ENCODE data around the gene SRD5A3.
"Not testable (repeated sequence)": the region's sequence is repeated elsewhere in the genome, so short reads cannot be mapped to it uniquely, and the experiment has no call there.

The SRD5A3 gene

GRCh38 chr4:55353228-55353747 is 7.2 kb downstream of the SRD5A3 start:
- not testable (repeated sequence) for H3K27ac ChIP-seq (ENCODE audit: insufficient read depth in 1 of 2, low read depth in 1 of 2, low read length in 2 of 2, poor library complexity in 1 of 2, severe bottlenecking in 2 of 2); H3K4me3 ChIP-seq (ENCODE audit: control insufficient read depth in 1 of 7, extremely low read depth in 1 of 7, insufficient read depth in 4 of 7, low read depth in 2 of 7, low read length in 6 of 7); H3K4me1 ChIP-seq (ENCODE audit: control extremely low read depth in 1 of 4, control insufficient read depth in 4 of 4, insufficient read depth in 4 of 4, low read length in 3 of 4); DNase-seq; H3K9me3 ChIP-seq (ENCODE audit: control extremely low read depth in 1 of 5, control insufficient read depth in 4 of 5, insufficient read depth in 2 of 5, low read depth in 1 of 5, low read length in 4 of 5); H3K27me3 ChIP-seq (replicated peaks in 2 of 5; ENCODE audit: control insufficient read depth in 4 of 5, insufficient read depth in 5 of 5, low read length in 4 of 5)
- ChIA-PET POLR2A (interaction anchor here (0.6 kb wide), 1 partner anchor 73 kb away, joined by 3 read pairs; no protein-coding TSS in a partner anchor), CTCF (interaction anchor here (0.8 to 1.7 kb wide), 3 partner anchors 9 to 38 kb away, joined by 3 to 6 read pairs (median 3); no protein-coding TSS in a partner anchor)
- peaks cover 3 to 25% (median 9%) of the 10 kb centered on the region in 4 experiments for H3K36me3 ChIP-seq (ENCODE audit: control insufficient read depth in 4 of 4, insufficient read depth in 4 of 4, low read length in 3 of 4)
- 91% methylated on average over 11 of the region's 13 CpGs for WGBS (ENCODE audit: insufficient coverage)

- ChIA-PET POLR2A (no interaction called here), CTCF (interaction anchor here (1.2 to 1.9 kb wide), 2 partner anchors 11 to 17 kb away, joined by 3 to 4 read pairs; no protein-coding TSS in a partner anchor)
- no peak overlapping the region for H3K4me3 ChIP-seq (ENCODE audit: control insufficient read depth in 1 of 7, extremely low read depth in 1 of 7, insufficient read depth in 4 of 7, low read depth in 2 of 7, low read length in 6 of 7)
- WGBS (ENCODE audit: insufficient coverage): 92% methylated on average over 8 of the region's 8 CpGs
- H3K4me1 ChIP-seq (ENCODE audit: control extremely low read depth in 1 of 4, control insufficient read depth in 4 of 4, insufficient read depth in 4 of 4, low read length in 3 of 4): peaks cover 3 to 14% (median 10%) of the 10 kb centered on the region in 4 experiments
- no peak overlapping the region for H3K27ac ChIP-seq (ENCODE audit: insufficient read depth in 1 of 2, low read depth in 1 of 2, low read length in 2 of 2, poor library complexity in 1 of 2, severe bottlenecking in 2 of 2)
- DNase-seq: no peak
- peaks cover 0 to 4% (median 0%) of the 10 kb centered on the region in 5 experiments for H3K9me3 ChIP-seq (ENCODE audit: control extremely low read depth in 1 of 5, control insufficient read depth in 4 of 5, insufficient read depth in 2 of 5, low read depth in 1 of 5, low read length in 4 of 5)
- peaks cover 3 to 27% (median 9%) of the 10 kb centered on the region in 4 experiments for H3K36me3 ChIP-seq (ENCODE audit: control insufficient read depth in 4 of 4, insufficient read depth in 4 of 4, low read length in 3 of 4)
- no peaks in the 10 kb centered on the region for H3K27me3 ChIP-seq (replicated peaks in 2 of 5; ENCODE audit: control insufficient read depth in 4 of 5, insufficient read depth in 5 of 5, low read length in 4 of 5)
Measured at GRCh38 chr4:55354648-55355047, 8.6 kb downstream of the SRD5A3 start.

GRCh38 chr4:55355555-55355954 is 9.5 kb downstream of the SRD5A3 start:
- Histone ChIP-seq H3K4me3 (ENCODE audit: control insufficient read depth in 1 of 7, extremely low read depth in 1 of 7, insufficient read depth in 4 of 7, low read depth in 2 of 7, low read length in 6 of 7) (no peak overlapping the region), H3K4me1 (ENCODE audit: control extremely low read depth in 1 of 4, control insufficient read depth in 4 of 4, insufficient read depth in 4 of 4, low read length in 3 of 4) (peaks cover 3 to 14% (median 10%) of the 10 kb centered on the region in 4 experiments), H3K9me3 (ENCODE audit: control extremely low read depth in 1 of 5, control insufficient read depth in 4 of 5, insufficient read depth in 2 of 5, low read depth in 1 of 5, low read length in 4 of 5) (peaks cover 0 to 4% (median 0%) of the 10 kb centered on the region in 5 experiments), H3K27ac (ENCODE audit: insufficient read depth in 1 of 2, low read depth in 1 of 2, low read length in 2 of 2, poor library complexity in 1 of 2, severe bottlenecking in 2 of 2) (no peak overlapping the region), H3K36me3 (ENCODE audit: control insufficient read depth in 4 of 4, insufficient read depth in 4 of 4, low read length in 3 of 4) (peaks cover 3 to 27% (median 9%) of the 10 kb centered on the region in 4 experiments), H3K27me3 (replicated peaks in 2 of 5; ENCODE audit: control insufficient read depth in 4 of 5, insufficient read depth in 5 of 5, low read length in 4 of 5) (no peaks in the 10 kb centered on the region)
- DNase-seq: no peak
- POLR2A ChIA-PET: no interaction called here
- WGBS (ENCODE audit: insufficient coverage): 44% methylated on average over 2 of the region's 6 CpGs
- CTCF ChIA-PET: interaction anchor here (1.2 to 1.9 kb wide), 3 partner anchors 10 to 18 kb away, joined by 3 to 6 read pairs (median 4); partner anchors contain the start of gene SRD5A3

GRCh38 chr4:55356991-55357461 is 11.0 kb downstream of the SRD5A3 start:
- DNase-seq: no peak
- no peak overlapping the region for H3K27ac ChIP-seq (ENCODE audit: insufficient read depth in 1 of 2, low read depth in 1 of 2, low read length in 2 of 2, poor library complexity in 1 of 2, severe bottlenecking in 2 of 2)
- peaks cover 3 to 21% (median 10%) of the 10 kb centered on the region in 4 experiments for H3K36me3 ChIP-seq (ENCODE audit: control insufficient read depth in 4 of 4, insufficient read depth in 4 of 4, low read length in 3 of 4)
- no peak overlapping the region for H3K4me3 ChIP-seq (ENCODE audit: control insufficient read depth in 1 of 7, extremely low read depth in 1 of 7, insufficient read depth in 4 of 7, low read depth in 2 of 7, low read length in 6 of 7)
- WGBS (ENCODE audit: insufficient coverage): 96% methylated on average over 5 of the region's 5 CpGs
- H3K9me3 ChIP-seq (ENCODE audit: control extremely low read depth in 1 of 5, control insufficient read depth in 4 of 5, insufficient read depth in 2 of 5, low read depth in 1 of 5, low read length in 4 of 5): peaks cover 0 to 4% (median 0%) of the 10 kb centered on the region in 5 experiments
- peaks cover 3 to 14% (median 10%) of the 10 kb centered on the region in 4 experiments for H3K4me1 ChIP-seq (ENCODE audit: control extremely low read depth in 1 of 4, control insufficient read depth in 4 of 4, insufficient read depth in 4 of 4, low read length in 3 of 4)
- ChIA-PET POLR2A (no interaction called here), CTCF (interaction anchor here (1.3 to 1.5 kb wide), 2 partner anchors 10 to 11 kb away, joined by 3 read pairs; no protein-coding TSS in a partner anchor)
- H3K27me3 ChIP-seq (replicated peaks in 2 of 5; ENCODE audit: control insufficient read depth in 4 of 5, insufficient read depth in 5 of 5, low read length in 4 of 5): no peaks in the 10 kb centered on the region

- no peak overlapping the region for H3K27ac ChIP-seq (ENCODE audit: insufficient read depth in 1 of 2, low read depth in 1 of 2, low read length in 2 of 2, poor library complexity in 1 of 2, severe bottlenecking in 2 of 2)
- POLR2A ChIA-PET: no interaction called here
- no peak for DNase-seq
- H3K36me3 ChIP-seq (ENCODE audit: control insufficient read depth in 4 of 4, insufficient read depth in 4 of 4, low read length in 3 of 4): peaks cover 0 to 10% (median 3%) of the 10 kb centered on the region in 4 experiments
- H3K9me3 ChIP-seq (ENCODE audit: control extremely low read depth in 1 of 5, control insufficient read depth in 4 of 5, insufficient read depth in 2 of 5, low read depth in 1 of 5, low read length in 4 of 5): no peaks in the 10 kb centered on the region
- H3K4me1 ChIP-seq (ENCODE audit: control extremely low read depth in 1 of 4, control insufficient read depth in 4 of 4, insufficient read depth in 4 of 4, low read length in 3 of 4): peaks cover 3 to 14% (median 10%) of the 10 kb centered on the region in 4 experiments
- no peaks in the 10 kb centered on the region for H3K27me3 ChIP-seq (replicated peaks in 2 of 5; ENCODE audit: control insufficient read depth in 4 of 5, insufficient read depth in 5 of 5, low read length in 4 of 5)
- WGBS (ENCODE audit: insufficient coverage): no CpG with 5 or more reads among the region's 2 CpGs
- CTCF ChIA-PET: no interaction called here
- H3K4me3 ChIP-seq (ENCODE audit: control insufficient read depth in 1 of 7, extremely low read depth in 1 of 7, insufficient read depth in 4 of 7, low read depth in 2 of 7, low read length in 6 of 7): no peak overlapping the region
Measured at GRCh38 chr4:55358246-55358645, 12.2 kb downstream of the SRD5A3 start.

- ChIA-PET POLR2A (no interaction called here), CTCF (interaction anchor here (0.8 kb wide), 1 partner anchor 34 kb away, joined by 3 read pairs; no protein-coding TSS in a partner anchor)
- DNase-seq: peak; percentile 40 to 90 (median 87)
- H3K9me3 ChIP-seq (ENCODE audit: control extremely low read depth in 1 of 5, control insufficient read depth in 4 of 5, insufficient read depth in 2 of 5, low read depth in 1 of 5, low read length in 4 of 5): no peaks in the 10 kb centered on the region
- H3K4me1 ChIP-seq (ENCODE audit: control extremely low read depth in 1 of 4, control insufficient read depth in 4 of 4, insufficient read depth in 4 of 4, low read length in 3 of 4): peaks cover 3 to 14% (median 10%) of the 10 kb centered on the region in 4 experiments
- peaks cover 0 to 11% (median 4%) of the 10 kb centered on the region in 4 experiments for H3K36me3 ChIP-seq (ENCODE audit: control insufficient read depth in 4 of 4, insufficient read depth in 4 of 4, low read length in 3 of 4)
- no peak overlapping the region for H3K4me3 ChIP-seq (ENCODE audit: control insufficient read depth in 1 of 7, extremely low read depth in 1 of 7, insufficient read depth in 4 of 7, low read depth in 2 of 7, low read length in 6 of 7)
- no peaks in the 10 kb centered on the region for H3K27me3 ChIP-seq (replicated peaks in 2 of 5; ENCODE audit: control insufficient read depth in 4 of 5, insufficient read depth in 5 of 5, low read length in 4 of 5)
- H3K27ac ChIP-seq (ENCODE audit: insufficient read depth in 1 of 2, low read depth in 1 of 2, low read length in 2 of 2, poor library complexity in 1 of 2, severe bottlenecking in 2 of 2): peak overlapping the region in 1 of 2 experiments; percentile 10
- WGBS (ENCODE audit: insufficient coverage): 14% methylated on average over 1 of the region's 2 CpGs
Measured at GRCh38 chr4:55358668-55359067, 12.6 kb downstream of the SRD5A3 start.

- peaks cover 3 to 14% (median 10%) of the 10 kb centered on the region in 4 experiments for H3K4me1 ChIP-seq (ENCODE audit: control extremely low read depth in 1 of 4, control insufficient read depth in 4 of 4, insufficient read depth in 4 of 4, low read length in 3 of 4)
- POLR2A ChIA-PET: no interaction called here
- DNase-seq: no peak
- no peaks in the 10 kb centered on the region for H3K9me3 ChIP-seq (ENCODE audit: control extremely low read depth in 1 of 5, control insufficient read depth in 4 of 5, insufficient read depth in 2 of 5, low read depth in 1 of 5, low read length in 4 of 5)
- no peak overlapping the region for H3K4me3 ChIP-seq (ENCODE audit: control insufficient read depth in 1 of 7, extremely low read depth in 1 of 7, insufficient read depth in 4 of 7, low read depth in 2 of 7, low read length in 6 of 7)
- no peaks in the 10 kb centered on the region for H3K27me3 ChIP-seq (replicated peaks in 2 of 5; ENCODE audit: control insufficient read depth in 4 of 5, insufficient read depth in 5 of 5, low read length in 4 of 5)
- peak overlapping the region in 1 of 2 experiments; percentile 10 for H3K27ac ChIP-seq (ENCODE audit: insufficient read depth in 1 of 2, low read depth in 1 of 2, low read length in 2 of 2, poor library complexity in 1 of 2, severe bottlenecking in 2 of 2)
- peaks cover 2 to 15% (median 7%) of the 10 kb centered on the region in 4 experiments for H3K36me3 ChIP-seq (ENCODE audit: control insufficient read depth in 4 of 4, insufficient read depth in 4 of 4, low read length in 3 of 4)
- CTCF ChIA-PET: interaction anchor here (0.8 kb wide), 1 partner anchor 33 kb away, joined by 3 read pairs; no protein-coding TSS in a partner anchor
- 95% methylated on average over 7 of the region's 8 CpGs for WGBS (ENCODE audit: insufficient coverage)
Measured at GRCh38 chr4:55359397-55359916, 13.4 kb downstream of the SRD5A3 start.

All from common myeloid progenitor, CD34-positive (primary cell).